Ishikawa (cell line): ENCODE measurements around the gene ZC2HC1B.

Experiments used
- CEBPB ChIP-seq: IDR thresholded peaks from 2 replicates; pipeline ENCODE4 v1.6.1; 2012
- CREB1 ChIP-seq: IDR thresholded peaks from 2 replicates; pipeline ENCODE4 v1.6.1; 2012; ENCODE audit warnings: low read depth
- EGR1 ChIP-seq: IDR thresholded peaks from 2 replicates; pipeline ENCODE4 v1.6.1; 2012
- EP300 ChIP-seq: IDR thresholded peaks from 2 replicates; pipeline ENCODE4 v1.6.1; 2012; ENCODE audit warnings: borderline replicate concordance
- MAX ChIP-seq: IDR thresholded peaks from 2 replicates; pipeline ENCODE4 v1.6.1; 2012
- NFIC ChIP-seq: IDR thresholded peaks from 2 replicates; pipeline ENCODE4 v1.6.1; 2012
- RAD21 ChIP-seq: IDR thresholded peaks from 2 replicates; pipeline ENCODE4 v1.6.1; 2012; ENCODE audit warnings: low read depth
- REST ChIP-seq: IDR thresholded peaks from 2 replicates; pipeline ENCODE4 v1.6.1; 2012; ENCODE audit warnings: low read depth, mild to moderate bottlenecking
- TAF1 ChIP-seq: IDR thresholded peaks from 2 replicates; pipeline ENCODE4 v1.6.1; 2012; ENCODE audit warnings: low read depth, mild to moderate bottlenecking
- TCF12 ChIP-seq: IDR thresholded peaks from 2 replicates; pipeline ENCODE4 v1.6.1; 2012; ENCODE audit warnings: low read depth
- TEAD4 ChIP-seq: IDR thresholded peaks from 2 replicates; pipeline ENCODE4 v1.6.1; 2012
- YY1 ChIP-seq: IDR thresholded peaks from 2 replicates; pipeline ENCODE4 v1.6.1; 2012; ENCODE audit warnings: low read depth

- no peak for TF ChIP-seq MAX
- TF ChIP-seq RAD21 = no peak
- TF ChIP-seq TEAD4 = no peak
- TF ChIP-seq EP300 = no peak
- TF ChIP-seq TAF1 = no peak
- TF ChIP-seq YY1 = no peak
- no peak for TF ChIP-seq REST
- TF ChIP-seq EGR1 = no peak
- TF ChIP-seq NFIC = no peak
- no peak for TF ChIP-seq CREB1
- TF ChIP-seq CEBPB = no peak
- TF ChIP-seq TCF12 = no peak
Measured at GRCh38 chr6:143966312-143966711, 102.0 kb downstream of the ZC2HC1B start.
